ENCODE data around the gene ABTB1.
A peak's percentile ranks its signal among the peaks of the same experiment; 100 is the strongest.

Gene ABTB1

GRCh38 chr3:127665586-127665985 lies 7.2 kb upstream of the ABTB1 start:
- H3K14ac ChIP-seq (ENCODE audit: low read length) = no peak overlapping the region
- WGBS, 2 donors (ENCODE audit: extremely low coverage in 2 of 2, insufficient read length in 2 of 2, insufficient replicate concordance in 1 of 2) = no CpG with 5 or more reads among the region's 3 CpGs
- no peak overlapping the region for H3K23ac ChIP-seq (ENCODE audit: low read depth, low read length, poor library complexity)
- H3K18ac ChIP-seq (ENCODE audit: low read length) = no peak overlapping the region
- no peaks in the 10 kb centered on the region for H3K79me1 ChIP-seq (ENCODE audit: low read depth, low read length)
- no peak overlapping the region for H3K4me2 ChIP-seq (ENCODE audit: insufficient read depth, low read length, poor library complexity, severe bottlenecking)
- no peak overlapping the region for H2BK12ac ChIP-seq (ENCODE audit: low read length)
- H3K9ac ChIP-seq (ENCODE audit: low read depth, low read length, poor library complexity) = no peak overlapping the region
- H2AK5ac ChIP-seq (ENCODE audit: low read depth, low read length) = no peak overlapping the region
- H3K9me3 ChIP-seq (replicated peaks in 1 of 2; ENCODE audit: control insufficient read depth in 2 of 2, insufficient read depth in 1 of 2, low read depth in 1 of 2, low read length in 2 of 2) = peaks cover 0 to 8% of the 10 kb centered on the region in 2 donors
- H3K27me3 ChIP-seq (ENCODE audit: control insufficient read depth in 3 of 3, insufficient read depth in 3 of 3, low read depth in 1 of 3, low read length in 3 of 3) = no peaks in the 10 kb centered on the region
- H3K4me3 ChIP-seq (ENCODE audit: low read length in 2 of 2) = no peak overlapping the region
- no peak overlapping the region for H3K27ac ChIP-seq (replicated peaks; ENCODE audit: low read length)
- no peak overlapping the region for H2BK5ac ChIP-seq (ENCODE audit: low read length)
- no peaks in the 10 kb centered on the region for H3K4me1 ChIP-seq (ENCODE audit: control insufficient read depth in 2 of 2, insufficient read depth in 1 of 2, low read depth in 1 of 2, low read length in 2 of 2)
- no peak overlapping the region for H2AFZ ChIP-seq (ENCODE audit: low read length)
- DNase-seq (ENCODE audit: low spot score) = no peak
- H4K8ac ChIP-seq (ENCODE audit: low read depth, low read length) = no peak overlapping the region
- no peak overlapping the region for H2BK15ac ChIP-seq (ENCODE audit: low read length)
- no peak overlapping the region for H2BK120ac ChIP-seq (ENCODE audit: low read depth, low read length)
- no peak overlapping the region for H4K91ac ChIP-seq (ENCODE audit: low read depth, low read length, poor library complexity)
- no peak overlapping the region for H3K4ac ChIP-seq (ENCODE audit: low read length)
- H3K36me3 ChIP-seq (replicated peaks in 1 of 2; ENCODE audit: control insufficient read depth in 2 of 2, insufficient read depth in 2 of 2, low read length in 2 of 2) = peaks cover 8 to 91% of the 10 kb centered on the region in 2 donors

DNA sequence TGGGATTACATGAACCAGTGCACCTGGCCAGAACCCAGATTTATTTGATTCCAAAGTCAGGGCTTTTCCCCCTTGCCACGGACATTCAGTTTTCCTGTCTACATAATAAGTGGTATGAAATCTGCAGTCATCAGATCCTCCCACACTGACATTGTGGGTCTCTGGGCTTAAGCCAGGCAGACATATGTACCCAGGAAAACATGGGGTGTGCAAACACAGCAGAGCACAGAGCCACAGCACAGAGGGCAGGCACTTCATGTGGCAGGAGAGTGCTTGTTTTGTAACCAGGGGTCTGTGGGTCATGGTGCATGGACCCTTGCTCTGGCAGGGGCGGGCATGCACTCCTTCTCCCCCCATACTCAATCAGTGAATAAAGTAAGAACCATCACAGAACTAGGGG lies 6.1 kb upstream of the ABTB1 start:
- Histone ChIP-seq H3K14ac (ENCODE audit: low read length) (no peak overlapping the region), H3K79me1 (ENCODE audit: low read depth, low read length) (peaks cover 2% of the 10 kb centered on the region), H3K4me2 (ENCODE audit: insufficient read depth, low read length, poor library complexity, severe bottlenecking) (no peak overlapping the region), H3K27me3 (ENCODE audit: control insufficient read depth in 3 of 3, insufficient read depth in 3 of 3, low read depth in 1 of 3, low read length in 3 of 3) (no peaks in the 10 kb centered on the region), H3K4ac (ENCODE audit: low read length) (no peak overlapping the region), H2BK15ac (ENCODE audit: low read length) (no peak overlapping the region), H3K4me1 (ENCODE audit: control insufficient read depth in 2 of 2, insufficient read depth in 1 of 2, low read depth in 1 of 2, low read length in 2 of 2) (no peaks in the 10 kb centered on the region), H3K36me3 (replicated peaks in 1 of 2; ENCODE audit: control insufficient read depth in 2 of 2, insufficient read depth in 2 of 2, low read length in 2 of 2) (peaks cover 3 to 80% of the 10 kb centered on the region in 2 donors), H3K4me3 (ENCODE audit: low read length in 2 of 2) (no peak overlapping the region), H3K23ac (ENCODE audit: low read depth, low read length, poor library complexity) (peak overlapping the region; percentile 25), H4K91ac (ENCODE audit: low read depth, low read length, poor library complexity) (no peak overlapping the region), H3K9me3 (replicated peaks in 1 of 2; ENCODE audit: control insufficient read depth in 2 of 2, insufficient read depth in 1 of 2, low read depth in 1 of 2, low read length in 2 of 2) (peaks cover 0 to 8% of the 10 kb centered on the region in 2 donors), H2AK5ac (ENCODE audit: low read depth, low read length) (no peak overlapping the region), H2BK120ac (ENCODE audit: low read depth, low read length) (no peak overlapping the region), H3K9ac (ENCODE audit: low read depth, low read length, poor library complexity) (no peak overlapping the region), H4K8ac (ENCODE audit: low read depth, low read length) (no peak overlapping the region), H2BK5ac (ENCODE audit: low read length) (no peak overlapping the region), H2AFZ (ENCODE audit: low read length) (no peak overlapping the region), H3K18ac (ENCODE audit: low read length) (no peak overlapping the region), H2BK12ac (ENCODE audit: low read length) (no peak overlapping the region), H3K27ac (replicated peaks; ENCODE audit: low read length) (no peak overlapping the region)
- WGBS, 2 donors (ENCODE audit: extremely low coverage in 2 of 2, insufficient read length in 2 of 2, insufficient replicate concordance in 1 of 2) = no CpG with 5 or more reads among the region's 2 CpGs
- DNase-seq (ENCODE audit: low spot score) = no peak

GRCh38 chr3:127667119-127667681 lies 5.6 kb upstream of the ABTB1 start:
- Histone ChIP-seq H3K9me3 (replicated peaks in 1 of 2; ENCODE audit: control insufficient read depth in 2 of 2, insufficient read depth in 1 of 2, low read depth in 1 of 2, low read length in 2 of 2) (peaks cover 0 to 8% of the 10 kb centered on the region in 2 donors), H3K14ac (ENCODE audit: low read length) (peak overlapping the region; percentile 21), H3K36me3 (replicated peaks in 1 of 2; ENCODE audit: control insufficient read depth in 2 of 2, insufficient read depth in 2 of 2, low read length in 2 of 2) (peaks cover 1 to 75% of the 10 kb centered on the region in 2 donors), H3K4ac (ENCODE audit: low read length) (no peak overlapping the region), H2BK12ac (ENCODE audit: low read length) (no peak overlapping the region), H3K27ac (replicated peaks; ENCODE audit: low read length) (no peak overlapping the region), H2BK15ac (ENCODE audit: low read length) (no peak overlapping the region), H3K4me3 (ENCODE audit: low read length in 2 of 2) (no peak overlapping the region), H3K18ac (ENCODE audit: low read length) (no peak overlapping the region), H2BK5ac (ENCODE audit: low read length) (no peak overlapping the region), H2BK120ac (ENCODE audit: low read depth, low read length) (no peak overlapping the region), H4K91ac (ENCODE audit: low read depth, low read length, poor library complexity) (no peak overlapping the region), H3K27me3 (ENCODE audit: control insufficient read depth in 3 of 3, insufficient read depth in 3 of 3, low read depth in 1 of 3, low read length in 3 of 3) (no peaks in the 10 kb centered on the region), H3K79me1 (ENCODE audit: low read depth, low read length) (peaks cover 2% of the 10 kb centered on the region), H3K4me1 (ENCODE audit: control insufficient read depth in 2 of 2, insufficient read depth in 1 of 2, low read depth in 1 of 2, low read length in 2 of 2) (peaks cover 0 to 2% of the 10 kb centered on the region in 2 donors), H3K9ac (ENCODE audit: low read depth, low read length, poor library complexity) (peak overlapping the region; percentile 45), H3K23ac (ENCODE audit: low read depth, low read length, poor library complexity) (peak overlapping the region; percentile 25), H4K8ac (ENCODE audit: low read depth, low read length) (no peak overlapping the region), H2AK5ac (ENCODE audit: low read depth, low read length) (no peak overlapping the region), H2AFZ (ENCODE audit: low read length) (no peak overlapping the region), H3K4me2 (ENCODE audit: insufficient read depth, low read length, poor library complexity, severe bottlenecking) (no peak overlapping the region)
- DNase-seq (ENCODE audit: low spot score) = no peak
- no CpG with 5 or more reads among the region's 6 CpGs for WGBS, 2 donors (ENCODE audit: extremely low coverage in 2 of 2, insufficient read length in 2 of 2, insufficient replicate concordance in 1 of 2)

DNA sequence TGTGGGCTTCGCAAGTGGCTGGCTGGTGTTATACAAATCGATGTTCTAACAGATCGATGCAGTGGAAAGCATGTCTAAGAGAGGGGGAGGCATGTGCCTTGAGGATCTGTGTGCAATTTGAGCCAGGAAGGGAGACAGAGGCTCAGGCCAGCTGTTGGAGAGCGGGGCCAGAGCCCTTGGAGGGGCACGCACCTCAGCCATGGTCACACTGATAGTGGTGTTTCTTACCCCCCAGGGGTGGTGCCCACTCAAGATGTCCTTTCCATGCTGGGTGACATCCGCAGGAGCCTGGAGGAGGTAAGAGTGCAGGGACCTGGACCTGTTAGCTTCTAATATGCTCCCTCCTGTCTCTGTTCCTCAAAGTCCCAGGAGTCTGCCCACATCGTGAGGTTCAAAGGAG lies 3.8 kb upstream of the ABTB1 start:
- Histone ChIP-seq H3K36me3 (replicated peaks in 1 of 2; ENCODE audit: control insufficient read depth in 2 of 2, insufficient read depth in 2 of 2, low read length in 2 of 2) (peaks cover 1 to 59% of the 10 kb centered on the region in 2 donors), H2BK5ac (ENCODE audit: low read length) (no peak overlapping the region), H3K4me3 (ENCODE audit: low read length in 2 of 2) (no peak overlapping the region), H3K23ac (ENCODE audit: low read depth, low read length, poor library complexity) (no peak overlapping the region), H3K27ac (replicated peaks; ENCODE audit: low read length) (no peak overlapping the region), H3K27me3 (ENCODE audit: control insufficient read depth in 3 of 3, insufficient read depth in 3 of 3, low read depth in 1 of 3, low read length in 3 of 3) (peaks cover 0 to 4% (median 3%) of the 10 kb centered on the region in 3 experiments), H4K91ac (ENCODE audit: low read depth, low read length, poor library complexity) (no peak overlapping the region), H3K4ac (ENCODE audit: low read length) (no peak overlapping the region), H2BK15ac (ENCODE audit: low read length) (no peak overlapping the region), H2BK12ac (ENCODE audit: low read length) (no peak overlapping the region), H3K14ac (ENCODE audit: low read length) (no peak overlapping the region), H2AK5ac (ENCODE audit: low read depth, low read length) (no peak overlapping the region), H3K9me3 (replicated peaks in 1 of 2; ENCODE audit: control insufficient read depth in 2 of 2, insufficient read depth in 1 of 2, low read depth in 1 of 2, low read length in 2 of 2) (peaks cover 0 to 8% of the 10 kb centered on the region in 2 donors), H3K79me1 (ENCODE audit: low read depth, low read length) (peaks cover 2% of the 10 kb centered on the region), H2AFZ (ENCODE audit: low read length) (no peak overlapping the region), H3K4me2 (ENCODE audit: insufficient read depth, low read length, poor library complexity, severe bottlenecking) (no peak overlapping the region), H2BK120ac (ENCODE audit: low read depth, low read length) (no peak overlapping the region), H3K9ac (ENCODE audit: low read depth, low read length, poor library complexity) (no peak overlapping the region), H4K8ac (ENCODE audit: low read depth, low read length) (no peak overlapping the region), H3K4me1 (ENCODE audit: control insufficient read depth in 2 of 2, insufficient read depth in 1 of 2, low read depth in 1 of 2, low read length in 2 of 2) (peaks cover 4 to 5% of the 10 kb centered on the region in 2 donors), H3K18ac (ENCODE audit: low read length) (no peak overlapping the region)
- no peak for DNase-seq (ENCODE audit: low spot score)
- WGBS, 2 donors (ENCODE audit: extremely low coverage in 2 of 2, insufficient read length in 2 of 2, insufficient replicate concordance in 1 of 2) = no CpG with 5 or more reads among the region's 7 CpGs
